ENCODE data around the gene TRIM54. TPM values are rescaled to one million over a fixed set of nuclear protein-coding genes. Genes with fewer than 3 reads are reported as not detected.
"Not testable (repeated sequence)": the region's sequence is repeated elsewhere in the genome, so short reads cannot be mapped to it uniquely, and the experiment has no call there.

The TRIM54 gene
- total RNA-seq, 1 donor from 2014 or later: not detected

DNA sequence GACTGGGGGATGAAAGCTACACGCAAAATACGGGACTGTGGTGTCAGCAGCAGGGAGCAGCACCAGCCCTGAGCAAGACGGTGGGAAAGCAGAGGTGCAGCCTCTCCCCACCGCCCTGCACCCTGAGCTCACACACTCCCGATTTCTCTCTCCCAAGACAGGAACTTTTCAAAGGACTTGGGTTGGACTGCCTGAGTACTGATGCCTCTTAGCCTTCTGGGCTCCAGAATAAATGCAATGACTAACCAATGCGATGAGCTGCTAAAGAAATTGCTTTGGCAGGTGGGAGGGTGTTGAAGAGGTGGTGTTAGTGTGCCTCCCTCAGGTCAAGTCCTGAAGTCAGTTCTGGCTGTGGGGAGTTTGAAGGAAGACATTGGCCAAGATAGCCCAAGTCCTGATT, 9.6 kb downstream of the TRIM54 start:
- Histone ChIP-seq H3K9me3 (no peaks in the 10 kb centered on the region), H3K27me3 (no peaks in the 10 kb centered on the region), H3K4me1 (no peaks in the 10 kb centered on the region), H3K27ac (no peak overlapping the region), H3K4me3 (no peak overlapping the region), H3K36me3 (no peaks in the 10 kb centered on the region)
- no peak for DNase-seq
- intact Hi-C loops (cut with DNase I): no loop called here
- TF ChIP-seq, protein P1, sequence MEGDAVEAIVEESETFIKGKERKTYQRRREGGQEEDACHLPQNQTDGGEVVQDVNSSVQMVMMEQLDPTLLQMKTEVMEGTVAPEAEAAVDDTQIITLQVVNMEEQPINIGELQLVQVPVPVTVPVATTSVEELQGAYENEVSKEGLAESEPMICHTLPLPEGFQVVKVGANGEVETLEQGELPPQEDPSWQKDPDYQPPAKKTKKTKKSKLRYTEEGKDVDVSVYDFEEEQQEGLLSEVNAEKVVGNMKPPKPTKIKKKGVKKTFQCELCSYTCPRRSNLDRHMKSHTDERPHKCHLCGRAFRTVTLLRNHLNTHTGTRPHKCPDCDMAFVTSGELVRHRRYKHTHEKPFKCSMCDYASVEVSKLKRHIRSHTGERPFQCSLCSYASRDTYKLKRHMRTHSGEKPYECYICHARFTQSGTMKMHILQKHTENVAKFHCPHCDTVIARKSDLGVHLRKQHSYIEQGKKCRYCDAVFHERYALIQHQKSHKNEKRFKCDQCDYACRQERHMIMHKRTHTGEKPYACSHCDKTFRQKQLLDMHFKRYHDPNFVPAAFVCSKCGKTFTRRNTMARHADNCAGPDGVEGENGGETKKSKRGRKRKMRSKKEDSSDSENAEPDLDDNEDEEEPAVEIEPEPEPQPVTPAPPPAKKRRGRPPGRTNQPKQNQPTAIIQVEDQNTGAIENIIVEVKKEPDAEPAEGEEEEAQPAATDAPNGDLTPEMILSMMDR (IDR thresholded peaks at IDR 0.05): no peak
- peak; percentile 39 for ATAC-seq

DNA sequence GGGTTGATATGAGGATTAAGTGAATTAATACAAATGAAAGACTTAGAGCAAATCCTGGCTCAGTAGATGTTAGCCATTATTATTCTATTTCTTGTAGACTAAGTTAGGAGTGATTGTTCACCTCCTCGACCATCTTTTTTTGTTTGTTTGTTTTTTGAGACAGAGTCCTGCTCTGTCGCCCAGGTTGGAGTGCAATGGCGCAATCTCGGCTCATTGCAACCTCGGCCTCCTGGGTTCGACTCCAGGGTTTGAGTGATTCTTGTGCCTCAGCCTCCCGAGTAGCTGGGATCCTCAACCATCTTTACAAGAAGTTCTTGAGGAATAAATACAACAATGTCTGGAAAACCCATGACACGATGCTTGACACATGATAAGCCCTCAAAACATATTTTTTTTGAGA, 12.7 kb downstream of the TRIM54 start:
- Histone ChIP-seq H3K4me3 (no peak overlapping the region), H3K9me3 (no peaks in the 10 kb centered on the region), H3K27me3 (no peaks in the 10 kb centered on the region), H3K27ac (no peak overlapping the region), H3K36me3 (no peaks in the 10 kb centered on the region), H3K4me1 (no peaks in the 10 kb centered on the region)
- TF ChIP-seq, protein P1 (IDR thresholded peaks at IDR 0.05): no peak
- intact Hi-C loops (cut with DNase I): no loop called here
- ATAC-seq (no peak), DNase-seq (no peak)

DNA sequence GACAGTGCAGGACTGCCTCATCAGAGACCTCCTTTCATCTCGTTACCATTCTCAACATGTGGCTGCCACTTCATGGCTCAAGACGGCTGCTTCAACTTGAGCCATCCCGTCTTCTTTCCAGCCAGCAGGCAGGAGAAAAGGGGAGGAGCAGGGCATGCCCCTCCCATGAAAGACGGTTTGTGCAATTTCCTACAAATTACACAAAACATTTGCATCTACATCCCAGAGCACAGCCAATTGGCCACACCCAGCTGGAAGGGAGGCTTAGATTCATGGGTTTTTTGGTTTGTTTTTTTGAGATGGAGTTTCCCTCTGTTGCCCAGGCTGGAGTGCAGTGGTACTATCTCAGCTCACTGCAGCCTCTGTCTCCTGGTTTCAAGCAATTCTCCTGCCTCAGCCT, 14.3 kb downstream of the TRIM54 start:
- ATAC-seq: peak; percentile 28

DNA sequence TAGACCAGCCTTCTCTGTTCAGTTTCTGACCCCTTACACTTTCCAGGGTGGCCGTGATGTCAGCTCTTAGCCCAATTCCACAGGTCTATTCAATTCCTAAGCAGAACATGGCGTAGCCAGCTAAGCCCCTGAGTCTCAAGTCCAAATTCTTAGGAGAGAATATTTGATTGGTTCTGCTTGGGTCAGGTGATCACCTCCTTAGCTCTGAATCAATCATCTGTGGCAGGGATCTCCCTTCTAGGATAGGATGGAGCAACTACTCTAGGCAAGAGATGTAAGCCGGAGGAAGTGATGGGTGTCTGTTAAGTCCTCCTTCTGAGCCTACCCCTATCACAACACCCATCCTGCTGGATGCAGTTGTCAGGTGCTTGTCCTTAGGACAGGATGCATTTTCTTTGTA, 15.0 kb downstream of the TRIM54 start:
- Histone ChIP-seq H3K27ac (no peak overlapping the region), H3K4me1 (no peaks in the 10 kb centered on the region), H3K36me3 (no peaks in the 10 kb centered on the region), H3K4me3 (no peak overlapping the region), H3K27me3 (no peaks in the 10 kb centered on the region), H3K9me3 (no peaks in the 10 kb centered on the region)
- DNase-seq: no peak
- intact Hi-C loops (cut with DNase I): no loop called here
- TF ChIP-seq, protein P1 (IDR thresholded peaks at IDR 0.05): no peak
- ATAC-seq: no peak

More for the DNA sequence above, 14.3 kb downstream of the TRIM54 start:
- no peaks in the 10 kb centered on the region for H3K36me3 ChIP-seq
- no peaks in the 10 kb centered on the region for H3K4me1 ChIP-seq
- TF ChIP-seq, protein P1 (IDR thresholded peaks at IDR 0.05): no peak
- H3K27ac ChIP-seq: no peak overlapping the region
- no peaks in the 10 kb centered on the region for H3K9me3 ChIP-seq
- intact Hi-C loops (cut with DNase I): no loop called here
- no peak overlapping the region for H3K4me3 ChIP-seq
- DNase-seq: no peak
- no peaks in the 10 kb centered on the region for H3K27me3 ChIP-seq

DNA sequence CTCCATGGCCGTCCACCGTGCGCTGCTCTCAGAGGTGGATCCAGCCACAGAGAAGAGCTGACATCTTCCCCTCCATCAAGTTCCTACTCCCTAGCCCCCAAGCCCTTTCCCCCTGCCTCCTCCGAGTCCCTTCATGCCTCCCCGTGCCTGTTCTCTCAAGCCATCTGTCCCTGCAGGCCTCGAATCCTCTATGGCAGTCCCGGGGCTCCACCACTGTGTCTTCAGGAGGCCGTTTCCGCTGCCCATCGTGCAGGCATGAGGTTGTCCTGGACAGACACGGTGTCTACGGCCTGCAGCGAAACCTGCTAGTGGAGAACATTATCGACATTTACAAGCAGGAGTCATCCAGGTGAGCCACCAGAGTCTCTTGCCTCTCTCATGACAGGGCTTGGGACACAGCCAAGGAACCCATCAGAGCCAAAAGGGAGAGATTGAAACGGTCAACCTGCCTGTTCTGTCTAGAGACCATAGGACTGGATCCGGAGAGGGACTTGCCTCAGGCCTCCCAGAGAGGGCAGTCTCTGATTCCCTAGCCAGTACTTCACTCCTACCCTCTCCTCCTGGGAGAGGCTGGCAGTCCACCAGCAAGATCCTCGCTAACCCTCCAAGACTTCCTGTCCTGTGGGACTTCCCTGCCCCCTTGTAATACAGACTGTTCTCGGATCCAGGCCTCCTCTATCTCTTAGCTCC, 16.3 kb downstream of the TRIM54 start:
- TF ChIP-seq, protein P1 (IDR thresholded peaks at IDR 0.05): no peak
- no peaks in the 10 kb centered on the region for H3K36me3 ChIP-seq
- no peak for DNase-seq
- H3K27me3 ChIP-seq: no peaks in the 10 kb centered on the region
- ATAC-seq: peak; percentile 56
- H3K4me3 ChIP-seq: no peak overlapping the region
- no peaks in the 10 kb centered on the region for H3K4me1 ChIP-seq
- H3K27ac ChIP-seq: no peak overlapping the region
- intact Hi-C loops (cut with DNase I): no loop called here
- no peaks in the 10 kb centered on the region for H3K9me3 ChIP-seq

DNA sequence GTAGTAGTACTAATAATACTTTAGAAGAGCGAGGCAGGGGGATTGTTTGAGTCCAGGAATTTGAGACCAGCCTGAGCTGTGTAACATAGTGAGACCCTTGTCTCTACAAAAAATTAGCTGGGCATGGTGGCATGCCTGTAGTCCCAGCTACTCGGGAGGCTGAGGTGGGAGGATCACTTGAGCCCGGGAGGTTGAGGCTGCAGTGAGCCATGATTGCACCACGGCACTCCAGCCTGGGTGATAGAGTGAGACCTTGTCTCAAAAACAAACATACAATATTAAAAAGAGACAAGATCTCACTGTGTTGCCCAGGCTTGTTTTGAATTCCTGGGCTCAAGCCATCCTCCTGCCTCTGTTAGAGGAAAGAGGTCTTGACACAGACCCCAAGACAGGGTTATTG, 18.4 kb downstream of the TRIM54 start:
- H3K4me1 ChIP-seq; H3K27ac ChIP-seq; H3K36me3 ChIP-seq; H3K9me3 ChIP-seq; ATAC-seq; H3K4me3 ChIP-seq; H3K27me3 ChIP-seq; intact Hi-C loops (cut with DNase I); DNase-seq: not testable (repeated sequence)

Data from upper lobe of right lung (tissue), 1 donor.